Stimulated activated CD8-positive, alpha-beta memory T cell treated with anti-CD3 and anti-CD28 coated beads, Interleukin-12 subunit alpha, Interleukin-12 subunit beta, amount 100 ng/mL, for 1 hour (primary cell): ENCODE measurements around the gene TRAF3IP1.

Source experiments
- DNase-seq: peaks from one replicate; pipeline ENCODE4 v3.0.0-alpha.2; 2020; ENCODE audit warnings: low read depth

TRAF3IP1 gene

GRCh38 chr2:238287737-238288649, 32.3 kb upstream of the TRAF3IP1 start, which contains the start of gene PER2:
PER2 (minus strand) TSS chr2:238288610; CDS start chr2:238277936, 10,674 bp downstream.
- DNase-seq: no peak

- DNase-seq: peak; percentile 93
Observed at GRCh38 chr2:238288650-238289573, 31.4 kb upstream of the TRAF3IP1 start.

- no peak for DNase-seq
Observed at GRCh38 chr2:238289574-238289973, 30.7 kb upstream of the TRAF3IP1 start.

- DNase-seq: peak; percentile 21
Observed at GRCh38 chr2:238290091-238290509, 30.2 kb upstream of the TRAF3IP1 start.

- no peak for DNase-seq
Observed at GRCh38 chr2:238290715-238291549, 29.4 kb upstream of the TRAF3IP1 start.

GRCh38 chr2:238291550-238292281, 28.6 kb upstream of the TRAF3IP1 start:
- no peak for DNase-seq

- no peak for DNase-seq
Observed at GRCh38 chr2:238294046-238294392, 26.3 kb upstream of the TRAF3IP1 start.

- no peak for DNase-seq
Observed at GRCh38 chr2:238294393-238295143, 25.8 kb upstream of the TRAF3IP1 start.

GRCh38 chr2:238295144-238296112, 24.9 kb upstream of the TRAF3IP1 start:
- DNase-seq: no peak

- no peak for DNase-seq
Observed at GRCh38 chr2:238296638-238297457, 23.5 kb upstream of the TRAF3IP1 start.

- DNase-seq: no peak
Observed at GRCh38 chr2:238299803-238300202, 20.5 kb upstream of the TRAF3IP1 start.

- no peak for DNase-seq
Observed at GRCh38 chr2:238302087-238302486, 18.2 kb upstream of the TRAF3IP1 start.

- no peak for DNase-seq
Observed at GRCh38 chr2:238302751-238303150, 17.6 kb upstream of the TRAF3IP1 start.

- DNase-seq: no peak
Observed at GRCh38 chr2:238304116-238304515, 16.2 kb upstream of the TRAF3IP1 start.

GRCh38 chr2:238305092-238305862, 15.0 kb upstream of the TRAF3IP1 start:
- DNase-seq: no peak

- DNase-seq: no peak
Observed at GRCh38 chr2:238305965-238306671, 14.2 kb upstream of the TRAF3IP1 start.

GRCh38 chr2:238306672-238306998, 13.7 kb upstream of the TRAF3IP1 start:
- no peak for DNase-seq
